NCI-H2227 treated with DMSO at 0.1 percent for 48 hours (cell line): Measurements from ENCODE around the gene ZNF672.

ENCODE experiments used
- DNase-seq: peaks from one replicate; lab custom pipeline; 2025; lab: John Stamatoyannopoulos, UW

Gene ZNF672

GRCh38 chr1:248837045-248837780, 811 bp upstream of the ZNF672 start:
- no peak for DNase-seq

GRCh38 chr1:248838357-248839167, 538 bp downstream of the ZNF672 start:
- peak; percentile 79 for DNase-seq

GRCh38 chr1:248839168-248839555, 1.1 kb downstream of the ZNF672 start:
- no peak for DNase-seq

- DNase-seq, result no peak
Measured at GRCh38 chr1:248840946-248841345, 2.9 kb downstream of the ZNF672 start.

- DNase-seq, result no peak
Measured at GRCh38 chr1:248841702-248842395, 3.8 kb downstream of the ZNF672 start.

- DNase-seq, result no peak
Measured at GRCh38 chr1:248842781-248843331, 4.8 kb downstream of the ZNF672 start.

- DNase-seq, result no peak
Measured at GRCh38 chr1:248843687-248844086, 5.7 kb downstream of the ZNF672 start.

- DNase-seq, result no peak
Measured at GRCh38 chr1:248844526-248844925, 6.5 kb downstream of the ZNF672 start.

- DNase-seq, result no peak
Measured at GRCh38 chr1:248847181-248847955, 9.3 kb downstream of the ZNF672 start.

- no peak for DNase-seq
Measured at GRCh38 chr1:248847956-248848561, 10.0 kb downstream of the ZNF672 start.

- no peak for DNase-seq
Measured at GRCh38 chr1:248848602-248849001, 10.6 kb downstream of the ZNF672 start.

GRCh38 chr1:248849152-248849551, 11.1 kb downstream of the ZNF672 start:
- DNase-seq, result no peak

- DNase-seq, result no peak
Measured at GRCh38 chr1:248849637-248850036, 11.6 kb downstream of the ZNF672 start.

GRCh38 chr1:248850124-248850523, 12.1 kb downstream of the ZNF672 start:
- no peak for DNase-seq

GRCh38 chr1:248850536-248851251, 12.7 kb downstream of the ZNF672 start:
- no peak for DNase-seq

GRCh38 chr1:248851390-248851789, 13.4 kb downstream of the ZNF672 start:
- no peak for DNase-seq

- DNase-seq, result no peak
Measured at GRCh38 chr1:248852481-248853405, 14.7 kb downstream of the ZNF672 start.

GRCh38 chr1:248853663-248854375, 15.8 kb downstream of the ZNF672 start:
- no peak for DNase-seq

GRCh38 chr1:248855580-248855979, 17.6 kb downstream of the ZNF672 start:
- no peak for DNase-seq
